GM19023 (cell line): Measurements from ENCODE around the gene SULT4A1.

Experiments
- ATAC-seq: cut with Tn5 transposase; IDR thresholded peaks from one replicate; pipeline ENCODE4 v1.9.1; 2021; ENCODE audit warnings: mild to moderate bottlenecking, moderate library complexity; ENCODE audit not compliant: unreplicated experiment

The SULT4A1 gene

DNA sequence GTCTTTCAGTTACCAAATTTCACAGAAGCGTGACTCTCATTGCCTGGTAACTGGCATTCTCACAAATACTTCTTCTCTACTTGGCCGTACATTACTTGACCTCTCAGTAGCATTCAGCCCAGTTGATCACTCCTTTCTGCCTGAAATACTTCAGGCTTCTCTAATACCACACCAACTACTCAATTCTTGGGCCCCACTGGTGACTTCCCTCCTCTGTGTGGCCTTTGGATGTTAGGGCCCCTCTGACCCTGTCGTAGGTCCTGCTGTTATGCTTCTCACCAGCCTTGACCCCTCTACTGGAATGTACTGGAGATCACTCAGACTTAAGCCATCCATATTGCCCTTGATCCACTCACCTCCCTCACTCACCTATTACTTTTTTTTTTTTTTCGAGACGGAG is 48.0 kb downstream of the SULT4A1 start:
- ATAC-seq: no peak

DNA sequence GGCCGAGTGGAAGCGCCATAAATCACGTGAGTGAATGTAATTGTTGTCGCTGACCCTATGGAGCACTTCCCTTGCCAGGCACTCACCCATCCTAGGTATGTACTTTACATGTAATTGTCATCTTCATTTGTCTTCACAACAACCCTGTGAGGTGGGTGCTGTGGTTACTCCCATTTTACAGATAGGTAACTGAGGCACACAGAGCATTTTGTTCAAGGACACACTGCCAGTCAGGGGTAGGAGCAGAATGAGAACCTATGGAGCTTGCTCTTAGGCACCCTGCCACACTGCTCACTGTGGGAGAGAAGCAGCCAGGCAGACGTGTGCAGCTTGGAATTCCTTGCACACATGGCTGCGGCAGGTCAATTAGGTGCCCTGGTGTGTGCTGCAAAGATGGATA is 49.4 kb downstream of the SULT4A1 start:
- ATAC-seq: no peak

DNA sequence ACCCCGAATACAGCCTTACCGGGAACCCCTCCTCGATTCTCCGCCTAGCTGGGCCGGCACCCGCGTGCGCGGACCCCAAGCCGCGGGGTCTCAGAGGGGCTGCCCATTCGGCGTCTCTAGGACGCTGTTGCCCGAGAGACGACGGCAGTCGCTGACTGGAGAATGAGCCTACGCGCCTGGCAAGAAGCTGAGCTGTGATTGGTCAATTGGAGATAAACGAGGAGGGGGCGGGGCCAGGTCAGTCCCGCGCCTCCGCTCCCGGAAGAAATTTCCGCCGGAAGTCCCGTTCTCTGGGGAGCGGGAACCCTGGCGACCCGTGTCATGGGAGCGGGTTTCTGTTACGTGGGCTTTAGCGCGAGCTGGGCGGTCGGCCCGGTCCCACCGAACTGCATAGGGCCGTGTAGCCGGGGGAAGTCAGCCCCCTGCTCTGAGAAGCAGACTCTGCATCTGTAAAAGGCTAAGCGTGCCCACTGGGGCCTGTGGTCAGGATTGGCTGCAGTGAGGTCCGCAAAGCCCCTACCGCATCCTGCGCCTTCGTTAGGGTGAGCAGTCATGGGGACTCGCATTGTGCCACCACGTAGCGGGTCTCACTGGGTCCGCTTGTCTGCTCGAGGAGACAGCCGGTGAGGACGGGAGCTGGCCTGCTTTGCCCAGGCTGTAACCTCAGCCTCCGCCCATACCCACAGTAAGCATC is 50.0 kb downstream of the SULT4A1 start, which contains the start of gene EFCAB6:
Gene EFCAB6 (minus strand): TSS at position 157 of the 694 bp plus-strand sequence. CDS start 29,987 bp downstream, outside the sequence.
- ATAC-seq: peak; percentile 88

DNA sequence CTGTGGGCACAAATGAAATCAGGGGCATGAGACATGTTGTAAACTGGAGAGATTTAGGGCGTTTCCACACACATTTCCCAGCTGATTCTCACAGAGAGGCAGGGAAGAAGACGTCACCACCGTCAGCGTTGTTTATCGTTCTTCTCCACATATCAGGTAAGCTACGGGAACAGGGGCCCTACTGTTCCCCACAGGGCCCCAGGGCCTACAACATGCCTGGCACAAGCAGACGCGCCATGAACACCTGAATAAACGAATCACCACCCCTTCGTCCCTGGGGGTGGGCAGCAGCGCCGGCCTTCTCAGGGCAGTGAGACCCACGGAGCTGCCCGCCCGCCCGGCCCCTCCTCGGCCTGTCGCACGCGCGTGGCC is 50.5 kb downstream of the SULT4A1 start:
- no peak for ATAC-seq

DNA sequence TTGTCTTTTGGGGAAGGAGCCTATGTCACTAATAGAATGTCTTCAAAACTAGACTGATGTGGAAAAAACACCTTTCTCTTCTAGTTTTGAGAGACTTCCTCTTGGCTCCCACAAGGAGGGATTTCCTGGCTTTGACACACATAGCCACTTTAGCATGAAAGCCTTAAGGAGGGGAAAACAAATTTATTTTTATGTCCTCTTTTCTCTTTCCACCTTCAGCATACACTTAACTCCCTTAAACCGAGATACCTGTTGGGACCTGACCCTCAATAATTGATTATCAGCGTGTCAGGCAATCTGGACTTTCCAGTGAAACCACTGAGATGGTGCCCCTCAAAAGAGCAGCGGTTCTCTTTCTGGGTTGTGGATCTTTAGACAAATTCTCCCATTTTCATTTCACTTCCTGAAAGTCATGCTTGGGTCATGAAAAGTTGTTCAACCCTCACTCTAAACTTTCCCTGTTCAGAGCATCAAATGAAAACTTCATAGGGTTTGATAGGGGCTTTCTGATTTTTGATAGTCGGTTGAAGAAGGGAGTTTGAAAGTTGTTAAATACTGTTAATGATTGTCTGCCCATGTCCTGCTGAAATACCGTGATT is 59.3 kb downstream of the SULT4A1 start:
- no peak for ATAC-seq

DNA sequence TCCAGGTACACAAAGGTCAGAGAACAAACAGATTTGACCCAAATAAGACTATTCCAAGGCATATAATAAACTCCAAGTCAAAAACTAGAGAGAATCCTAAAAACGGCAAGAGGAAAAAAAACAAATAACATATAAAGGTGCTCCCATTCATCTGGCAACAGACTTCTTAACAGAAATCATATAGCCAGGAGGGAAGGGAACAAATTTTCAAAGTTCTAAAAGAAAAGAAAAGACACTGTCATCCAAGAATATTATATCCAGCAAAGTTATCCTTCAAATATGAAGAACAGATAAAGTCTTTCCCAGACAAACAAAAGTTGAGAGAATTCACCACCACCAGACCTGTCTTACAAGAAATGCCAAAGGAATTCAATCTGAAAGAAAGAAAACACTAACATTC is 61.3 kb downstream of the SULT4A1 start:
- no peak for ATAC-seq

DNA sequence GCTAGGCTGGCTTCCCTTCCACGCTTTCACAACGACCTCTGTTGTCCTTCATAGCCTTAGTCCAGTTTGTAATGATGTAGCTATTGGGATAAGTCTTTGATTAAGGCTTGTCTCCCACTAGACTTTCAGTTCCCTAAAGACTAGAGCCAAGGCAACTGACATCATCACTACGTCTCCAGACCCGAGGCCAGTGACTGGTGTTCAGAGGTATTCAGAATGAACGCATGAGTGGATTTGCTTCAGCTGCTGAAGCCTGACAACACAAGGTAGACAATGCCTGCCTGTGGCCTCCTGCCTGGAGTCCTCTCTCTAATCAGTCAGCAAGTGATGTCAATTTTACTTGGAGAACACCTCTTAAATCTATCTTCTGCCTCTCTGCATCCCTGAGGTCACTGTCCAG is 63.8 kb downstream of the SULT4A1 start:
- ATAC-seq: no peak

DNA sequence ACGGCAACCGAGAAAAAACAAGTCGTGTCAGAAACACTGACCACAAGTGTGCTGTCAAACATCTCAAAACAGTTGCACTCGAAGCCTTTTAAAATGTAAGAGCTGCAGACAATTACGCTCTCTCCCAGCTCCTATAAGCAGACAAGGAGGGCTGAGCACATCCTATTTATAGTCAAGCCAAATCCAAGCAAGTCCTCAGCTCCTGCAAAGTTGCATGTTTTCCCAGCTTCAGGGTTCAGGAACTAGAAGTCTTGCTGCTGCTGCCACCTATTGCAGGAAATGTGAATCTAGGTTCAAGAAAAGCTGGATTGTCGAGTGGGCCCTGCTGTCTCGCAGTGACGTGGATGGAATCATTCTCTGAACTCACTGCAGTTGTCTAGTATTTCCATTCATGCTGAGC is 65.7 kb downstream of the SULT4A1 start:
- ATAC-seq: no peak

DNA sequence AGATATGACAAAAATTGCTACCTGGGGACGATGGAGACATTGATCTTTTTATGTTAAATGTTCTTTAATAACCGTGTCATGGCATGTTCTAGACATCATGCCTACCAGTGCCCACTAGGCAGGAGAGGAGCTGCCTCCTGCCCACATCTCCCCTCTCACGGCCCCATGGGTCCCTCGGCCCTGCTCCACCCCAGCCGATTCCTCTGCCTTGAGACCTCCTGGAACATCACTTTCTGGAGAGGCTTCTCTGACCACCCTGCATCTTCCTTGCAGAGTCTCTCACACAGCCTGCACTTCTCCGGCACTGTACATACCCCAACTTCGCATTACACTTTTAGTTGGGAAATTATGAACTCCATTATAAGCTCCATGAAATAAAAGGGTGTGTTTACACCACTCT is 67.0 kb downstream of the SULT4A1 start:
- no peak for ATAC-seq

DNA sequence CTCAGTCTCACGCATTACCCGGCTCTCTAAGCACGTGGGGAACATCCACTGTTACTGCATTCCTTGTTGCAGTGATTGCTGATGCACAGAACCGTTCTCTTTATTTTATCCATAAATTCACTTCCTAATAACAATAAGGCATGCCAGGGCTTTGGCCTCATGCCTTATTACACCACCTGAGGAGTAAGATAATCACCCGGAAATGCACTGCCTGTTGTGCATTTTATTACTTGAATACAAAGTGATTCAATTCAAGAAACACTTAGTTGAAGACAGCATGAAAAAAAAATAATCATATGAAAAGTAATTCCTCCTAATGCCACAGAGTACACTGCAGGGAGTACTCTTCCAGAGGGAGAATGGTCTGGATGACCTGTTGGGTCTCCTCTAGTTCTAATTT is 69.4 kb downstream of the SULT4A1 start:
- no peak for ATAC-seq

DNA sequence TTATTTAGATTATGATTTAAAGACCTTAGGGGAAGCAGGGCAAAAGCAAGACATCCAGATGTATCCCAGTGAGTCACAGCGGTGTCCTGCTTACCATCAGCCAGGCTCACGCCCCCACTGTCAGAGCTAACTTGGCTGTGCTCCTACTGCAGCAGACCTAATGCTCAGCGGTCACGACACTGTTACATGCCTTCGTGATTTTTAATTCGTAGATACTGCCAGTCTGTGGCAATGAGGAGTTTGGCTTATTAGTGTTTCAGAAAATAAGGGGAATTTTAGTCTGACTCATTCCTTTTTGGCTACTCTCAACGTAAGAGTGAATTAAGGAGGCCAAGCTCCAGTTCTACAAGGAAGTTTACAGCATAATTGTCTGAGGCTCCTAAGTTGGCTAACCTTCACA is 72.9 kb downstream of the SULT4A1 start:
- ATAC-seq: no peak

DNA sequence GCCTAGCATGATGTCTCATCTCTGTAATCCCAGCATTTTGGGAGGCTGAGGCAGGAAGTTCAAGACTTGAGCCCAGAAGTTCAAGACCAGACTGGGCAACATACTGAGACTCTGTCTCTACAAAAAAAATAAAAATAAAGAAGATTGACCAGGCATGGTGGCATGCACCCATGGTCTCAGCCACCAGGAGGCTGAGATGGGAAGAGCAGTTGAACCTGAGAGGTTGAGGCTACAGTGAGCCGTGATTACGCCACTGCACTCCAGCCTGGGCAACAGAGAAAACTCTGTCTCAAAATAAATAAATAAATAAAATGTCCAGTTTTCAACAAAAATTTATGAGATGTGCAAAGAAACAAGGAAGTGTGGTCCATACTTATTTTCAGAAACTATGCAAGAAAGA is 78.5 kb downstream of the SULT4A1 start:
- ATAC-seq: no peak

DNA sequence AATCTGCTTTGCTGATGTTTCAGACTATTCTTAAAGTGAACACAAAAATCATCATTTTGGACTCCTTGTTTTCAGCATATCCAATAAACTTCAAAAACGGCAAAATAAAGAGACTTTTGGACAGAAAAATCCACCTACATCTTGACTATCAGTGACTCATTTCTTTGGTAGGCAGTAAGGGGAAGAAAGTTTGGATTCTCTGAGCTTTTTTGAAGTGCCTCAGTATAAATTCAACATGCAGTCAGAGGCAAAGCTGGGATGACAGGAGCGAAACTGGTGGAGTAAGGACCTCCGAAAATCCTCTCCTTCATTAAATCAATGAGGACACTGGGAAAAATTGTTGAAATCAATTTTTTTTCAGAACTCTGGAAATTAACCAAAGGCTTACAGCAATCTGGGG is 79.9 kb downstream of the SULT4A1 start:
- no peak for ATAC-seq

DNA sequence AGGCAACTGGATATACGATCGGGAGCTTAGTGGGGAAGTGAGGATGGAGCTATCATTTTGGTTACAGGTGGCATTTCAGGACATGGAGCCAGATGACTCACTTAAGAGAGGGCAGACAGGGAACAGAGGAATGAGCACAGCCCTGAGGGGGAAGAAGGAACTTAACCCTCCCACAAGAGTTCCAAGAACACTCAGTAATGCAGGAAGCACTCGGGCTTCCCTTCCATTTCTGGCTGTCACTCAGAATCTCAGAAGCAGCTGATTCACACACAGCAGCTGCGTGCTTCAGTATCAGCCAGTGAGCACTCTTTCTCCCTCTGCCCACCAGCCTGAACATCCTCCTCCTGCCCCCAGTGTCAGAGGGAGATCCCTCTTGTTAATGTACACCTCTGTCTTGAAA is 85.0 kb downstream of the SULT4A1 start:
- no peak for ATAC-seq

DNA sequence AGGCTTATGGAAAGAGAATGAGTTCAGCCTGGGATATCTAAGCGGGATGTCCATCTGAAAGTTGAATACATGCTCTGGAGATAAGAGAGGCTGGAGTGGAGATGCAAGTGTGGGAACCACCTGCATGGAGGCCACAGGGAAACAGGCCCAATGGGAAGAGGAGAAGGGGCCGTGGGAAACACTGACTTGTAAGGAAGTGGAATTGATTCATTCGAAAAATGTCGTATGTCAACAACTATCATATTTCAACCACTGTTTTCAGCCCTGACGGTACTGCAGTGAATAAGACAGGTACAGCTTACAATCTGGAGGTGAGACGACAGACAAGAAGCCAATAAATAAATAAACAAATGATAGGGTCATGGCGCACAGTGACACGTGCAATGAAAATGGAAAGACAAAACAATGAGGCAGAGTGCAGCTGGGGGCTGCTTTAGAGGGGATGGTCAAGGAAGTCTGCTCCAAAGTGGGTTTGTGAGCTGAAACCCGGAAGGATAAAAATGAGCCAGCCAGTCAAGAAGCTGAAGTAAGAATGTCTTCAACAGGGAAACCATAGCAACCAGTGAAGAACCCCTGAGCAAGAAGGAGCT is 86.1 kb downstream of the SULT4A1 start:
- ATAC-seq: no peak
